HL-60 (cell line): ENCODE results near the gene PBX3.

Source experiments
- DNase-seq, 2 experiments: peaks; one replicate each; pipeline ENCODE4 v3.0.0-alpha.2; 2010 to 2020; ENCODE audit warnings: low read depth in 1 of 2, low spot score in 1 of 2
- H3K27ac ChIP-seq: fragments of 250-450 bp; sonication (Bioruptor Pico); replicated peaks from 2 replicates; pipeline ENCODE4 v1.5.1; 2020; ENCODE audit warnings: mild to moderate bottlenecking, moderate library complexity
- H3K27me3 ChIP-seq: fragments of 250-450 bp; sonication (Bioruptor Pico); 2 replicates; pipeline ENCODE4 v1.5.1; 2021; ENCODE audit warnings: mild to moderate bottlenecking, moderate library complexity; ENCODE audit not compliant: insufficient read depth, poor library complexity, severe bottlenecking
- H3K4me3 ChIP-seq: replicated peaks from 2 replicates; pipeline ENCODE4 v1.5.1; 2011; ENCODE audit warnings: mild to moderate bottlenecking, control low read depth, low read length; ENCODE audit not compliant: insufficient read depth
- GABPA ChIP-seq: IDR thresholded peaks from 2 replicates; pipeline ENCODE4 v1.6.1; 2012; ENCODE audit warnings: low read depth
- POLR2AphosphoS5 ChIP-seq: IDR thresholded peaks from 2 replicates; pipeline ENCODE4 v1.6.1; 2012; ENCODE audit warnings: low read depth
- SPI1 ChIP-seq: IDR thresholded peaks from 2 replicates; pipeline ENCODE4 v1.6.1; 2012; ENCODE audit warnings: low read depth, mild to moderate bottlenecking, borderline replicate concordance
- TF ChIP-seq, protein P1 (sequence below): IDR thresholded peaks from one replicate; pipeline ENCODE4 v1.5.1; 2011; ENCODE audit warnings: low read length, control low read depth, inconsistent platforms; ENCODE audit not compliant: insufficient read depth
- TF ChIP-seq, protein P2 (sequence below): IDR thresholded peaks from 2 replicates; pipeline ENCODE4 v1.6.1; 2012; ENCODE audit warnings: low read depth; ENCODE audit not compliant: insufficient replicate concordance

PBX3 gene

DNA sequence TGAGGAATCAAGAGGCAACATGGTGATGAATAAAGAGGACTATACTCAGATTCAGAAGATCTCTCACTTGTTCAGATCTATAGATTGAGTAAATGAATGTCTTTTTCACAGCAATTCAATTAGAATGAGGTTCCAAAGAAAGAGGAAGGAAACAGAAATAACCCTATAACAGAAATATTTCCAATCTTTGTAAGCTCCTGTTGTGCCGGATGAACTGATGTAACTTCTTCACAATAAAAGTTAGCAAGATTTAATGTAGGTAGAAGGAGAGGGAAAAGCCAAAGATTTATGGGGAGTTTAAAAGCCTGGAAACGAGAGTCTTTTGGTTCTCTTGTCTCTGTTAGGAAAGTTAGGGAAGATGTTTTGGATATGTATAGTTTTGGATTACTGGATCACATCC, 92.1 kb downstream of the PBX3 start:
- Histone ChIP-seq H3K27ac (peak overlapping the region; percentile 31), H3K4me3 (no peak overlapping the region), H3K27me3 (no peaks in the 10 kb centered on the region)
- DNase-seq: peak in 1 of 2 experiments; percentile 18
- TF ChIP-seq, protein P1, sequence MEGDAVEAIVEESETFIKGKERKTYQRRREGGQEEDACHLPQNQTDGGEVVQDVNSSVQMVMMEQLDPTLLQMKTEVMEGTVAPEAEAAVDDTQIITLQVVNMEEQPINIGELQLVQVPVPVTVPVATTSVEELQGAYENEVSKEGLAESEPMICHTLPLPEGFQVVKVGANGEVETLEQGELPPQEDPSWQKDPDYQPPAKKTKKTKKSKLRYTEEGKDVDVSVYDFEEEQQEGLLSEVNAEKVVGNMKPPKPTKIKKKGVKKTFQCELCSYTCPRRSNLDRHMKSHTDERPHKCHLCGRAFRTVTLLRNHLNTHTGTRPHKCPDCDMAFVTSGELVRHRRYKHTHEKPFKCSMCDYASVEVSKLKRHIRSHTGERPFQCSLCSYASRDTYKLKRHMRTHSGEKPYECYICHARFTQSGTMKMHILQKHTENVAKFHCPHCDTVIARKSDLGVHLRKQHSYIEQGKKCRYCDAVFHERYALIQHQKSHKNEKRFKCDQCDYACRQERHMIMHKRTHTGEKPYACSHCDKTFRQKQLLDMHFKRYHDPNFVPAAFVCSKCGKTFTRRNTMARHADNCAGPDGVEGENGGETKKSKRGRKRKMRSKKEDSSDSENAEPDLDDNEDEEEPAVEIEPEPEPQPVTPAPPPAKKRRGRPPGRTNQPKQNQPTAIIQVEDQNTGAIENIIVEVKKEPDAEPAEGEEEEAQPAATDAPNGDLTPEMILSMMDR: no peak
- TF ChIP-seq POLR2AphosphoS5 (no peak), GABPA (no peak), SPI1 (no peak)
- TF ChIP-seq, protein P2, sequence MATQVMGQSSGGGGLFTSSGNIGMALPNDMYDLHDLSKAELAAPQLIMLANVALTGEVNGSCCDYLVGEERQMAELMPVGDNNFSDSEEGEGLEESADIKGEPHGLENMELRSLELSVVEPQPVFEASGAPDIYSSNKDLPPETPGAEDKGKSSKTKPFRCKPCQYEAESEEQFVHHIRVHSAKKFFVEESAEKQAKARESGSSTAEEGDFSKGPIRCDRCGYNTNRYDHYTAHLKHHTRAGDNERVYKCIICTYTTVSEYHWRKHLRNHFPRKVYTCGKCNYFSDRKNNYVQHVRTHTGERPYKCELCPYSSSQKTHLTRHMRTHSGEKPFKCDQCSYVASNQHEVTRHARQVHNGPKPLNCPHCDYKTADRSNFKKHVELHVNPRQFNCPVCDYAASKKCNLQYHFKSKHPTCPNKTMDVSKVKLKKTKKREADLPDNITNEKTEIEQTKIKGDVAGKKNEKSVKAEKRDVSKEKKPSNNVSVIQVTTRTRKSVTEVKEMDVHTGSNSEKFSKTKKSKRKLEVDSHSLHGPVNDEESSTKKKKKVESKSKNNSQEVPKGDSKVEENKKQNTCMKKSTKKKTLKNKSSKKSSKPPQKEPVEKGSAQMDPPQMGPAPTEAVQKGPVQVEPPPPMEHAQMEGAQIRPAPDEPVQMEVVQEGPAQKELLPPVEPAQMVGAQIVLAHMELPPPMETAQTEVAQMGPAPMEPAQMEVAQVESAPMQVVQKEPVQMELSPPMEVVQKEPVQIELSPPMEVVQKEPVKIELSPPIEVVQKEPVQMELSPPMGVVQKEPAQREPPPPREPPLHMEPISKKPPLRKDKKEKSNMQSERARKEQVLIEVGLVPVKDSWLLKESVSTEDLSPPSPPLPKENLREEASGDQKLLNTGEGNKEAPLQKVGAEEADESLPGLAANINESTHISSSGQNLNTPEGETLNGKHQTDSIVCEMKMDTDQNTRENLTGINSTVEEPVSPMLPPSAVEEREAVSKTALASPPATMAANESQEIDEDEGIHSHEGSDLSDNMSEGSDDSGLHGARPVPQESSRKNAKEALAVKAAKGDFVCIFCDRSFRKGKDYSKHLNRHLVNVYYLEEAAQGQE: no peak

DNA sequence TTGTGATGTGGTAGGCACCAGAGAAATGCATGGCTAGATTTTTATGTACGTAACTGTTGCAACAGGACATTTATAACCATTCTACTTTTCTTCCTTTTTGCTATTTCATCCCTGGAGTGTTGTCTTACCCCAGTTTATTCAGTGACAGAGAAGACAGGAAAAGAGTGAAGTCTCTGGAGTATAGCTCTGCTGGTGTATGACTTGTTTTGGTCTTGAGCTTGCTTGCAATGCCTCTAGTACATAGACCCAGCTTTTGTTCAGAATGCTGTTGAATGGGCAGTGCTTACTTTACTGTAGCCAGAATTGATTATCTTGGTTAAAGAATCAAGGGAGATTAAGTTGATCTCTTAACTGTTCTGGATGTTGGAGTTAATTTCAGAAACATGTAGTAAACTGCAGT, 94.3 kb downstream of the PBX3 start:
- Histone ChIP-seq H3K27ac (no peak overlapping the region), H3K27me3 (no peaks in the 10 kb centered on the region), H3K4me3 (no peak overlapping the region)
- no peak for DNase-seq
- TF ChIP-seq, protein P2: no peak
- no peak for TF ChIP-seq GABPA
- TF ChIP-seq, protein P1: no peak

DNA sequence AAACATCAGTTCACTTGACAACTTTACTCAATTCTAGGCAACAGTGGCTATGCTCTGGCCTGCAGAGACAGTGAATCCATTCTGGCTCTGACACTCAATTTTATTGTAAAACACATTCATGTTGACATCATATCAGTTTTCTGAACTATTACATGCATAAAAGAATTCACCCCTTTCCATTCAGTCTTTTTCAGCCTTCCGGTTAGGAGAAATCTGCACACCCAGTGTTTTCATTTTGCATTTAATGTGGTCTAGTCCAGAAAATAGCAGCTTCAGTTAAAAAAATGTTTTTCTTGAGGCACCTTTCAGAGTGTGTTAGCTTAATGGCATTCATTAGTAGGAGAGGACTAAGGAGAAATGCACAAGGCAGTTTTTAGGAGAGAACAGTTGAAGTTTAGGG, 95.1 kb downstream of the PBX3 start:
- H3K4me3 ChIP-seq: no peak overlapping the region
- no peak for DNase-seq
- H3K27ac ChIP-seq: no peak overlapping the region
- no peaks in the 10 kb centered on the region for H3K27me3 ChIP-seq
- TF ChIP-seq SPI1 (no peak), GABPA (no peak), POLR2AphosphoS5 (no peak)
- TF ChIP-seq, protein P2: no peak
- TF ChIP-seq, protein P1: no peak
